GM12875 (cell line): ENCODE data around the gene IL1RAPL1.

ENCODE experiments used
- H3K4me3 ChIP-seq: one replicate; pipeline ENCODE4 v1.5.1; 2011; ENCODE audit warnings: low read depth, low read length, control low read depth
- TF ChIP-seq, protein P1 (sequence below): IDR thresholded peaks from 2 replicates; pipeline ENCODE4 v1.5.1; 2011; ENCODE audit warnings: low read depth, mild to moderate bottlenecking, control low read depth, inconsistent platforms, low read length, moderate library complexity, borderline replicate concordance; ENCODE audit not compliant: insufficient read depth

Gene IL1RAPL1

GRCh38 chrX:28586981-28587551 lies at the start of gene IL1RAPL1:
Gene IL1RAPL1 (plus strand): TSS chrX:28587446.
- TF ChIP-seq, protein P1, sequence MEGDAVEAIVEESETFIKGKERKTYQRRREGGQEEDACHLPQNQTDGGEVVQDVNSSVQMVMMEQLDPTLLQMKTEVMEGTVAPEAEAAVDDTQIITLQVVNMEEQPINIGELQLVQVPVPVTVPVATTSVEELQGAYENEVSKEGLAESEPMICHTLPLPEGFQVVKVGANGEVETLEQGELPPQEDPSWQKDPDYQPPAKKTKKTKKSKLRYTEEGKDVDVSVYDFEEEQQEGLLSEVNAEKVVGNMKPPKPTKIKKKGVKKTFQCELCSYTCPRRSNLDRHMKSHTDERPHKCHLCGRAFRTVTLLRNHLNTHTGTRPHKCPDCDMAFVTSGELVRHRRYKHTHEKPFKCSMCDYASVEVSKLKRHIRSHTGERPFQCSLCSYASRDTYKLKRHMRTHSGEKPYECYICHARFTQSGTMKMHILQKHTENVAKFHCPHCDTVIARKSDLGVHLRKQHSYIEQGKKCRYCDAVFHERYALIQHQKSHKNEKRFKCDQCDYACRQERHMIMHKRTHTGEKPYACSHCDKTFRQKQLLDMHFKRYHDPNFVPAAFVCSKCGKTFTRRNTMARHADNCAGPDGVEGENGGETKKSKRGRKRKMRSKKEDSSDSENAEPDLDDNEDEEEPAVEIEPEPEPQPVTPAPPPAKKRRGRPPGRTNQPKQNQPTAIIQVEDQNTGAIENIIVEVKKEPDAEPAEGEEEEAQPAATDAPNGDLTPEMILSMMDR = no peak
- H3K4me3 ChIP-seq = no peak within 1 kb of the TSS

- TF ChIP-seq, protein P1 = no peak
These were observed 44.5 kb upstream of the IL1RAPL1 start for GRCh38 chrX:28542791-28543190.

DNA sequence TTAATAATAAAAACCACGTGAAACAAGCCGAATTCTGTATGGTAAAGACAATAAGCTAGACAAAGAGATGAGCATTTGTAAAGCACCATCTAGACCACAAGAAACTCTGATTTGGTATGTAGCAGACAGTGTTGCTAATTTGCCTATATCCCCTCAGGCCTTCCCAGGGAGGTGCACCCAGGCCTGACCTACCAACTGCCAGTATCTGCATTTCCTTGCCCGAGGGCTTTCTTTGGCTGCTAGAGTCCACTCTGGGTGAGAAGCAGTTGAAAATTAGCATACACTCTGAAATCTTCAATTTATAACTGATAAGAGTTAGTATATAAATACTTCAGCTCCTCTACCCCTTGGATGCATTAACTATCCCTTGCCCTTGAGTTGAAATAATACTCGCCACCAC lies 37.4 kb upstream of the IL1RAPL1 start:
- TF ChIP-seq, protein P1 = no peak
- H3K4me3 ChIP-seq = no peak overlapping the region

More at GRCh38 chrX:28542791-28543190, 44.5 kb upstream of the IL1RAPL1 start:
- H3K4me3 ChIP-seq = no peak overlapping the region

GRCh38 chrX:28550331-28550872 lies 36.8 kb upstream of the IL1RAPL1 start:
- TF ChIP-seq, protein P1 = no peak
- no peak overlapping the region for H3K4me3 ChIP-seq

GRCh38 chrX:28552322-28552721 lies 34.9 kb upstream of the IL1RAPL1 start:
- H3K4me3 ChIP-seq = no peak overlapping the region
- TF ChIP-seq, protein P1 = no peak

- TF ChIP-seq, protein P1 = no peak
- H3K4me3 ChIP-seq = no peak overlapping the region
These were observed 34.1 kb upstream of the IL1RAPL1 start for GRCh38 chrX:28552882-28553829.
